HepG2 (cell line): ENCODE results near the gene NOP9. TPM values are rescaled to one million over a fixed set of nuclear protein-coding genes. Genes with fewer than 3 reads are reported as not detected.
A peak's percentile ranks its signal among the peaks of the same experiment; 100 is the strongest.

ENCODE experiments used
- AGO2 ChIP-seq: fragments of 200-400 bp; formaldehyde crosslinking; optimal IDR thresholded peaks from 2 replicates; pipeline ENCODE3; 2017; ENCODE audit warnings: mild to moderate bottlenecking, low read depth, low read length, moderate library complexity
- E2F5 ChIP-seq: sonication (generic); formaldehyde crosslinking; conservative IDR thresholded peaks from 2 replicates; pipeline ENCODE4 v1.4.0; 2020; ENCODE audit warnings: missing genetic modification reagents
- GLMP ChIP-seq: sonication (generic); formaldehyde crosslinking; IDR thresholded peaks from 2 replicates; pipeline ENCODE4 v1.9.0; 2021; ENCODE audit warnings: missing genetic modification reagents, mild to moderate bottlenecking, borderline replicate concordance
- SAFB2 ChIP-seq: sonication (generic); formaldehyde crosslinking; IDR thresholded peaks from 2 replicates; pipeline ENCODE4 v1.5.1; 2020; ENCODE audit warnings: missing genetic modification reagents, low read depth, mild to moderate bottlenecking, borderline replicate concordance
- SIX4 ChIP-seq: sonication (generic); formaldehyde crosslinking; IDR thresholded peaks from 2 replicates; pipeline ENCODE4 v1.4.0; 2020; ENCODE audit warnings: missing genetic modification reagents
- SMAD1 ChIP-seq: sonication (generic); formaldehyde crosslinking; IDR thresholded peaks from 2 replicates; pipeline ENCODE4 v1.4.0; 2020; ENCODE audit warnings: missing genetic modification reagents, low read depth, mild to moderate bottlenecking, borderline replicate concordance
- THAP9 ChIP-seq: sonication (generic); formaldehyde crosslinking; IDR thresholded peaks from 2 replicates; pipeline ENCODE4; 2020; ENCODE audit warnings: missing genetic modification reagents, mild to moderate bottlenecking, borderline replicate concordance
- ZBTB21 ChIP-seq: sonication (generic); formaldehyde crosslinking; IDR thresholded peaks from 2 replicates; pipeline ENCODE4 v1.4.0; 2020; ENCODE audit warnings: missing genetic modification reagents
- ZBTB25 ChIP-seq: IDR thresholded peaks from 2 replicates; pipeline ENCODE4 v1.6.1; 2018; ENCODE audit warnings: missing genetic modification reagents
- ZNF572 ChIP-seq: sonication (generic); formaldehyde crosslinking; IDR thresholded peaks from 2 replicates; pipeline ENCODE4 v1.5.1; 2020; ENCODE audit warnings: mild to moderate bottlenecking, missing genetic modification reagents
- ZNF883 ChIP-seq: sonication (generic); formaldehyde crosslinking; IDR thresholded peaks from 2 replicates; pipeline ENCODE4 v1.5.1; 2020; ENCODE audit warnings: mild to moderate bottlenecking, missing genetic modification reagents; ENCODE audit errors: not compliant biosample characterization
- polyA plus RNA-seq, 8 experiments: library from polyadenylated mRNA; depleted of rRNA in 3 of 8; stranded (reverse) in 7 of 8; unstranded in 1 of 8; fragments of >200 nt; fragmentation: Illumina TruSeq in 4 of 8; extraction: Trizol in 4 of 8; gene quantifications; 2 replicates each; pipeline versions ENCODE4 v1.2.1 to v1.2.3, GENCODE V29; 2011 to 2016; ENCODE audit warnings: low read depth in 4 of 8, missing spikeins in 1 of 8, mixed read lengths in 1 of 8; ENCODE audit not compliant: insufficient read depth in 1 of 8
- total RNA-seq, 5 experiments: library from RNA; depleted of rRNA; stranded (reverse); fragments of >200 nt; fragmentation: Illumina TruSeq; extraction: Trizol; gene quantifications; 2 replicates each; pipeline ENCODE4 v1.2.3, GENCODE V29; 2016; ENCODE audit warnings: low read depth in 1 of 5

Gene NOP9
- total and polyA plus RNA-seq, 2 of the 13 experiments (the other 11 are each of a cell fraction or from before 2014, with no cell fraction given), result 24.5 to 61.6 TPM

GRCh38 chr14:24266344-24267244 lies 33.1 kb upstream of the NOP9 start (continued):
- TF ChIP-seq GLMP (CRISPR knock-in tag), result no peak
- no peak for TF ChIP-seq ZBTB21 (CRISPR knock-in tag)
- TF ChIP-seq SIX4, result no peak
- no peak for TF ChIP-seq SAFB2 (CRISPR knock-in tag)
- no peak for TF ChIP-seq E2F5 (CRISPR knock-in tag)
- TF ChIP-seq ZNF883, result peak; percentile 14
- 0 out of 2 replicates have a peak, but pooled peaks have one; percentile 51 for TF ChIP-seq SMAD1 (CRISPR knock-in tag)
- peak; percentile 34 for TF ChIP-seq AGO2
- TF ChIP-seq ZBTB25 (CRISPR knock-in tag), result no peak
- TF ChIP-seq THAP9 (CRISPR knock-in tag), result 0 out of 2 replicates have a peak, but pooled peaks have one; percentile 19
- 0 out of 2 replicates have a peak, but pooled peaks have one; percentile 67 for TF ChIP-seq ZNF572 (CRISPR knock-in tag)
